GM10266 (cell line): ENCODE measurements around the gene RPP25L.

ENCODE experiments used
- DNase-seq: peaks from one replicate; pipeline ENCODE4 v3.0.0; 2012; ENCODE audit errors: extremely low spot score
- TF ChIP-seq, protein P1 (sequence below): IDR thresholded peaks from 2 replicates; pipeline ENCODE4 v1.5.1; 2012; ENCODE audit warnings: mild to moderate bottlenecking, low read depth; ENCODE audit not compliant: control insufficient read depth, insufficient read depth; ENCODE audit errors: missing control alignments

The RPP25L gene

GRCh38 chr9:34563262-34563661, 48.6 kb downstream of the RPP25L start:
- TF ChIP-seq, protein P1, sequence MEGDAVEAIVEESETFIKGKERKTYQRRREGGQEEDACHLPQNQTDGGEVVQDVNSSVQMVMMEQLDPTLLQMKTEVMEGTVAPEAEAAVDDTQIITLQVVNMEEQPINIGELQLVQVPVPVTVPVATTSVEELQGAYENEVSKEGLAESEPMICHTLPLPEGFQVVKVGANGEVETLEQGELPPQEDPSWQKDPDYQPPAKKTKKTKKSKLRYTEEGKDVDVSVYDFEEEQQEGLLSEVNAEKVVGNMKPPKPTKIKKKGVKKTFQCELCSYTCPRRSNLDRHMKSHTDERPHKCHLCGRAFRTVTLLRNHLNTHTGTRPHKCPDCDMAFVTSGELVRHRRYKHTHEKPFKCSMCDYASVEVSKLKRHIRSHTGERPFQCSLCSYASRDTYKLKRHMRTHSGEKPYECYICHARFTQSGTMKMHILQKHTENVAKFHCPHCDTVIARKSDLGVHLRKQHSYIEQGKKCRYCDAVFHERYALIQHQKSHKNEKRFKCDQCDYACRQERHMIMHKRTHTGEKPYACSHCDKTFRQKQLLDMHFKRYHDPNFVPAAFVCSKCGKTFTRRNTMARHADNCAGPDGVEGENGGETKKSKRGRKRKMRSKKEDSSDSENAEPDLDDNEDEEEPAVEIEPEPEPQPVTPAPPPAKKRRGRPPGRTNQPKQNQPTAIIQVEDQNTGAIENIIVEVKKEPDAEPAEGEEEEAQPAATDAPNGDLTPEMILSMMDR = no peak
- DNase-seq = no peak

GRCh38 chr9:34562135-34562745, 49.7 kb downstream of the RPP25L start:
- TF ChIP-seq, protein P1 = peak; percentile 43
- DNase-seq = no peak

GRCh38 chr9:34560599-34561214, 51.2 kb downstream of the RPP25L start:
- DNase-seq = no peak
- TF ChIP-seq, protein P1 = no peak
